ENCODE measurements around the gene ZCCHC24.
A peak's percentile ranks its signal among the peaks of the same experiment; 100 is the strongest.

The ZCCHC24 gene

GRCh38 chr10:79445161-79445976 lies at the start of gene ZCCHC24:
Gene ZCCHC24 (minus strand): TSS chr10:79445624. CDS start chr10:79445440, 184 bp downstream.
- H3K36me3 Mint-ChIP-seq (ENCODE audit: low read depth), result no peaks in the 10 kb centered on the region
- peaks cover 28% of the 10 kb centered on the region for H3K4me1 Mint-ChIP-seq (ENCODE audit: low read depth)
- peak within 1 kb of the TSS; percentile 57 for H3K27ac Mint-ChIP-seq
- peak within 1 kb of the TSS; percentile 80 for H3K4me3 Mint-ChIP-seq
- H3K9me3 Mint-ChIP-seq, result no peaks in the 10 kb centered on the region
- peaks cover 14% of the 10 kb centered on the region for H3K27me3 Mint-ChIP-seq

- Mint-ChIP-seq H3K36me3 (ENCODE audit: low read depth) (no peaks in the 10 kb centered on the region), H3K27me3 (peaks cover 13% of the 10 kb centered on the region), H3K4me1 (ENCODE audit: low read depth) (no peaks in the 10 kb centered on the region), H3K4me3 (no peak overlapping the region), H3K27ac (no peak overlapping the region), H3K9me3 (no peaks in the 10 kb centered on the region)
Observed at GRCh38 chr10:79493806-79494205, 48.4 kb upstream of the ZCCHC24 start.

- Mint-ChIP-seq H3K4me3 (no peak overlapping the region), H3K36me3 (ENCODE audit: low read depth) (no peaks in the 10 kb centered on the region), H3K27ac (no peak overlapping the region), H3K4me1 (ENCODE audit: low read depth) (no peaks in the 10 kb centered on the region), H3K27me3 (peaks cover 8% of the 10 kb centered on the region), H3K9me3 (no peaks in the 10 kb centered on the region)
Observed at GRCh38 chr10:79492839-79493238, 47.4 kb upstream of the ZCCHC24 start.

- Mint-ChIP-seq H3K4me3 (no peak overlapping the region), H3K27me3 (peaks cover 8% of the 10 kb centered on the region), H3K4me1 (ENCODE audit: low read depth) (no peaks in the 10 kb centered on the region), H3K36me3 (ENCODE audit: low read depth) (no peaks in the 10 kb centered on the region), H3K9me3 (no peaks in the 10 kb centered on the region), H3K27ac (no peak overlapping the region)
Observed at GRCh38 chr10:79492256-79492655, 46.8 kb upstream of the ZCCHC24 start.

- Mint-ChIP-seq H3K36me3 (ENCODE audit: low read depth) (no peaks in the 10 kb centered on the region), H3K4me3 (no peak overlapping the region), H3K27me3 (peaks cover 7% of the 10 kb centered on the region), H3K4me1 (ENCODE audit: low read depth) (no peaks in the 10 kb centered on the region), H3K9me3 (no peaks in the 10 kb centered on the region), H3K27ac (no peak overlapping the region)
Observed at GRCh38 chr10:79491143-79491835, 45.9 kb upstream of the ZCCHC24 start.

GRCh38 chr10:79490400-79491142 lies 45.1 kb upstream of the ZCCHC24 start:
- Mint-ChIP-seq H3K9me3 (no peaks in the 10 kb centered on the region), H3K36me3 (ENCODE audit: low read depth) (no peaks in the 10 kb centered on the region), H3K27me3 (peaks cover 4% of the 10 kb centered on the region), H3K27ac (no peak overlapping the region), H3K4me3 (no peak overlapping the region), H3K4me1 (ENCODE audit: low read depth) (no peaks in the 10 kb centered on the region)

- Mint-ChIP-seq H3K4me3 (no peak overlapping the region), H3K36me3 (ENCODE audit: low read depth) (no peaks in the 10 kb centered on the region), H3K27ac (no peak overlapping the region), H3K27me3 (no peaks in the 10 kb centered on the region), H3K4me1 (ENCODE audit: low read depth) (no peaks in the 10 kb centered on the region), H3K9me3 (no peaks in the 10 kb centered on the region)
Observed at GRCh38 chr10:79488870-79489269, 43.4 kb upstream of the ZCCHC24 start.

GRCh38 chr10:79488336-79488735 lies 42.9 kb upstream of the ZCCHC24 start:
- Mint-ChIP-seq H3K36me3 (ENCODE audit: low read depth) (no peaks in the 10 kb centered on the region), H3K9me3 (no peaks in the 10 kb centered on the region), H3K4me3 (no peak overlapping the region), H3K27me3 (no peaks in the 10 kb centered on the region), H3K27ac (no peak overlapping the region), H3K4me1 (ENCODE audit: low read depth) (no peaks in the 10 kb centered on the region)

GRCh38 chr10:79487296-79488194 lies 42.1 kb upstream of the ZCCHC24 start:
- Mint-ChIP-seq H3K27ac (no peak overlapping the region), H3K27me3 (no peaks in the 10 kb centered on the region), H3K9me3 (no peaks in the 10 kb centered on the region)

GRCh38 chr10:79484476-79484875 lies 39.1 kb upstream of the ZCCHC24 start:
- H3K36me3 Mint-ChIP-seq (ENCODE audit: low read depth), result no peaks in the 10 kb centered on the region
- no peak overlapping the region for H3K27ac Mint-ChIP-seq
- no peaks in the 10 kb centered on the region for H3K4me1 Mint-ChIP-seq (ENCODE audit: low read depth)
- no peaks in the 10 kb centered on the region for H3K27me3 Mint-ChIP-seq
- H3K4me3 Mint-ChIP-seq, result no peak overlapping the region
- no peaks in the 10 kb centered on the region for H3K9me3 Mint-ChIP-seq

More at GRCh38 chr10:79487296-79488194, 42.1 kb upstream of the ZCCHC24 start:
- Mint-ChIP-seq H3K4me1 (ENCODE audit: low read depth) (no peaks in the 10 kb centered on the region), H3K4me3 (no peak overlapping the region), H3K36me3 (ENCODE audit: low read depth) (no peaks in the 10 kb centered on the region)

- H3K4me1 Mint-ChIP-seq (ENCODE audit: low read depth), result no peaks in the 10 kb centered on the region
Observed at GRCh38 chr10:79483948-79484347, 38.5 kb upstream of the ZCCHC24 start.

GRCh38 chr10:79483299-79483698 lies 37.9 kb upstream of the ZCCHC24 start:
- H3K4me3 Mint-ChIP-seq, result no peak overlapping the region
- H3K27ac Mint-ChIP-seq, result no peak overlapping the region
- H3K36me3 Mint-ChIP-seq (ENCODE audit: low read depth), result no peaks in the 10 kb centered on the region
- H3K9me3 Mint-ChIP-seq, result no peaks in the 10 kb centered on the region
- no peaks in the 10 kb centered on the region for H3K4me1 Mint-ChIP-seq (ENCODE audit: low read depth)
- H3K27me3 Mint-ChIP-seq, result no peaks in the 10 kb centered on the region

More at GRCh38 chr10:79483948-79484347, 38.5 kb upstream of the ZCCHC24 start:
- Mint-ChIP-seq H3K4me3 (no peak overlapping the region), H3K27ac (no peak overlapping the region), H3K9me3 (no peaks in the 10 kb centered on the region), H3K27me3 (no peaks in the 10 kb centered on the region), H3K36me3 (ENCODE audit: low read depth) (no peaks in the 10 kb centered on the region)

- H3K4me1 Mint-ChIP-seq (ENCODE audit: low read depth), result no peaks in the 10 kb centered on the region
- no peaks in the 10 kb centered on the region for H3K9me3 Mint-ChIP-seq
- H3K27ac Mint-ChIP-seq, result no peak overlapping the region
- H3K36me3 Mint-ChIP-seq (ENCODE audit: low read depth), result no peaks in the 10 kb centered on the region
- no peaks in the 10 kb centered on the region for H3K27me3 Mint-ChIP-seq
- no peak overlapping the region for H3K4me3 Mint-ChIP-seq
Observed at GRCh38 chr10:79482741-79483140, 37.3 kb upstream of the ZCCHC24 start.

GRCh38 chr10:79482304-79482703 lies 36.9 kb upstream of the ZCCHC24 start:
- H3K27me3 Mint-ChIP-seq, result peaks cover 4% of the 10 kb centered on the region
- no peak overlapping the region for H3K27ac Mint-ChIP-seq
- H3K9me3 Mint-ChIP-seq, result no peaks in the 10 kb centered on the region
- no peaks in the 10 kb centered on the region for H3K4me1 Mint-ChIP-seq (ENCODE audit: low read depth)
- H3K4me3 Mint-ChIP-seq, result no peak overlapping the region
- no peaks in the 10 kb centered on the region for H3K36me3 Mint-ChIP-seq (ENCODE audit: low read depth)

All from stimulated activated naive CD8-positive, alpha-beta T cell treated with anti-CD3 and anti-CD28 coated beads, Interleukin-15, Interleukin-2, amounts not matched to agents 100 ng/mL and 50 ng/mL, for 24 hours (primary cell).